Nephron progenitor cell (in vitro differentiated cells): ENCODE data around the gene SH3PXD2A.

Experiments
- DNase-seq: peaks from one replicate; pipeline ENCODE4 v3.0.0; 2021
- H3K27ac Mint-ChIP-seq: 2 replicates; pipeline ENCODE4 v1.8.0; 2021; ENCODE audit warnings: mild to moderate bottlenecking, moderate library complexity, mixed read lengths
- H3K27me3 Mint-ChIP-seq: 2 replicates; pipeline ENCODE4 v1.8.0; 2021; ENCODE audit warnings: mild to moderate bottlenecking, low read depth, mixed read lengths; ENCODE audit not compliant: poor library complexity
- H3K36me3 Mint-ChIP-seq: 2 replicates; pipeline ENCODE4 v1.8.0; 2021; ENCODE audit warnings: low read depth, mixed read lengths
- H3K4me1 Mint-ChIP-seq: 2 replicates; pipeline ENCODE4 v1.8.0; 2021; ENCODE audit warnings: mixed read lengths
- H3K4me3 Mint-ChIP-seq: 2 replicates; pipeline ENCODE4 v1.8.0; 2021; ENCODE audit warnings: mild to moderate bottlenecking, moderate library complexity, mixed read lengths
- H3K9me3 Mint-ChIP-seq: 2 replicates; pipeline ENCODE4 v1.8.0; 2021; ENCODE audit warnings: mild to moderate bottlenecking, moderate library complexity, mixed read lengths
- CTCF ChIP-seq: fragments of 200-600 bp; sonication (generic); IDR thresholded peaks from 2 replicates; pipeline ENCODE4 v1.5.0; 2021; ENCODE audit warnings: antibody characterized with exemption

Gene SH3PXD2A

GRCh38 chr10:103678178-103678526 is 177.2 kb downstream of the SH3PXD2A start:
- peak; percentile 68 for DNase-seq
- H3K9me3 Mint-ChIP-seq: no peaks in the 10 kb centered on the region
- peaks cover 40% of the 10 kb centered on the region for H3K4me1 Mint-ChIP-seq
- peak overlapping the region; percentile 79 for H3K27ac Mint-ChIP-seq
- TF ChIP-seq CTCF: no peak
- no peak overlapping the region for H3K4me3 Mint-ChIP-seq
- peaks cover 3% of the 10 kb centered on the region for H3K27me3 Mint-ChIP-seq
- no peaks in the 10 kb centered on the region for H3K36me3 Mint-ChIP-seq

GRCh38 chr10:103677486-103678177 is 177.7 kb downstream of the SH3PXD2A start:
- H3K4me3 Mint-ChIP-seq: no peak overlapping the region
- H3K4me1 Mint-ChIP-seq: peaks cover 40% of the 10 kb centered on the region
- H3K9me3 Mint-ChIP-seq: no peaks in the 10 kb centered on the region
- no peaks in the 10 kb centered on the region for H3K36me3 Mint-ChIP-seq
- no peak for DNase-seq
- no peak overlapping the region for H3K27ac Mint-ChIP-seq
- H3K27me3 Mint-ChIP-seq: peaks cover 3% of the 10 kb centered on the region
- TF ChIP-seq CTCF: no peak

- Mint-ChIP-seq H3K4me3 (no peak overlapping the region), H3K27me3 (peaks cover 3% of the 10 kb centered on the region), H3K36me3 (no peaks in the 10 kb centered on the region), H3K4me1 (peaks cover 47% of the 10 kb centered on the region), H3K27ac (peak overlapping the region; percentile 97), H3K9me3 (no peaks in the 10 kb centered on the region)
- no peak for TF ChIP-seq CTCF
- DNase-seq: no peak
Observed at GRCh38 chr10:103676851-103677417, 178.4 kb downstream of the SH3PXD2A start.

- no peak overlapping the region for H3K4me3 Mint-ChIP-seq
- no peaks in the 10 kb centered on the region for H3K9me3 Mint-ChIP-seq
- TF ChIP-seq CTCF: no peak
- H3K27me3 Mint-ChIP-seq: peaks cover 3% of the 10 kb centered on the region
- H3K36me3 Mint-ChIP-seq: no peaks in the 10 kb centered on the region
- peaks cover 54% of the 10 kb centered on the region for H3K4me1 Mint-ChIP-seq
- no peak for DNase-seq
- H3K27ac Mint-ChIP-seq: peak overlapping the region; percentile 97
Observed at GRCh38 chr10:103676058-103676785, 179.2 kb downstream of the SH3PXD2A start.

GRCh38 chr10:103673606-103674005 is 181.8 kb downstream of the SH3PXD2A start:
- Mint-ChIP-seq H3K27me3 (peaks cover 3% of the 10 kb centered on the region), H3K36me3 (no peaks in the 10 kb centered on the region), H3K4me3 (no peak overlapping the region), H3K27ac (no peak overlapping the region), H3K9me3 (no peaks in the 10 kb centered on the region), H3K4me1 (peaks cover 51% of the 10 kb centered on the region)
- no peak for TF ChIP-seq CTCF
- DNase-seq: no peak
